Measurements from ENCODE around the gene SP110. TPM values are rescaled to one million over a fixed set of nuclear protein-coding genes. Genes with fewer than 3 reads are reported as not detected.
"Not testable (repeated sequence)": the region's sequence is repeated elsewhere in the genome, so short reads cannot be mapped to it uniquely, and the experiment has no call there.

SP110 gene
- total and polyA plus RNA-seq, 2 donors = 17.6 to 32.0 TPM

GRCh38 chr2:230119827-230120226 is 100.0 kb downstream of the SP110 start:
- H3K4me1 ChIP-seq (ENCODE audit: insufficient read depth); DNase-seq (ENCODE audit: extremely low spot score); H3K36me3 ChIP-seq (ENCODE audit: insufficient read depth); H3K4me3 ChIP-seq (ENCODE audit: low read depth, low read length); H3K27ac ChIP-seq (ENCODE audit: low read depth): not testable (repeated sequence)
- WGBS = 96% methylated on average over 1 of the region's 1 CpG

Other genes starting within 250 kb of the SP110 start
- gene SLC16A14, start 151.1 kb downstream of the SP110 start, total RNA-seq = 13.7 TPM
- 4.9 TPM for gene SLC16A14, start 151.1 kb downstream of the SP110 start, polyA plus RNA-seq
- 1.8 TPM for gene SP140, start 5.8 kb upstream of the SP110 start, total RNA-seq
- gene SP140, start 5.8 kb upstream of the SP110 start, polyA plus RNA-seq = 1.0 TPM
- gene SP140L, start 107.2 kb upstream of the SP110 start, total RNA-seq = 16.8 TPM
- 10.4 TPM for gene SP140L, start 107.2 kb upstream of the SP110 start, polyA plus RNA-seq
- gene SP100, start 196.2 kb upstream of the SP110 start, total RNA-seq = 82.3 TPM
- gene SP100, start 196.2 kb upstream of the SP110 start, polyA plus RNA-seq = 51.9 TPM

Data from urinary bladder (tissue), 4 donors.